ENCODE data around the gene HLA-DOA. TPM values are rescaled to one million over a fixed set of nuclear protein-coding genes. Genes with fewer than 3 reads are reported as not detected.

Gene HLA-DOA
- total RNA-seq, 3 donors from 2014 or later: 2.1 to 5.7 (median 3.3) TPM

- Histone ChIP-seq H3K36me3 (no peaks in the 10 kb centered on the region), H3K4me1 (no peaks in the 10 kb centered on the region), H3K4me3 (no peak overlapping the region), H3K27me3 (peaks cover 0 to 5% of the 10 kb centered on the region in 2 donors), H3K27ac (no peak overlapping the region), H3K9me3 (no peaks in the 10 kb centered on the region)
- intact Hi-C loops (cut with DNase I; ENCODE audit: low total_unique reads): no loop called here
- no peak for DNase-seq (ENCODE audit: low spot score in 2 of 2)
- TF ChIP-seq POLR2AphosphoS5 (IDR thresholded peaks at IDR 0.05) (no peak), POLR2A (IDR thresholded peaks at IDR 0.05) (no peak), CTCF (IDR thresholded peaks at IDR 0.05) (no peak)
Measured at GRCh38 chr6:33050014-33050810, 40.8 kb upstream of the HLA-DOA start.

GRCh38 chr6:33049323-33050013 lies 40.1 kb upstream of the HLA-DOA start:
- intact Hi-C loops (cut with DNase I; ENCODE audit: low total_unique reads): no loop called here
- Histone ChIP-seq H3K4me3 (no peak overlapping the region), H3K4me1 (no peaks in the 10 kb centered on the region), H3K9me3 (no peaks in the 10 kb centered on the region), H3K27ac (no peak overlapping the region), H3K36me3 (no peaks in the 10 kb centered on the region), H3K27me3 (peaks cover 0 to 5% of the 10 kb centered on the region in 2 donors)
- no peak for DNase-seq (ENCODE audit: low spot score in 2 of 2)
- TF ChIP-seq POLR2AphosphoS5 (IDR thresholded peaks at IDR 0.05) (no peak), POLR2A (IDR thresholded peaks at IDR 0.05) (no peak), CTCF (IDR thresholded peaks at IDR 0.05) (no peak)

- intact Hi-C loops (cut with DNase I; ENCODE audit: low total_unique reads): no loop called here
- H3K36me3 ChIP-seq: no peaks in the 10 kb centered on the region
- H3K27me3 ChIP-seq: no peaks in the 10 kb centered on the region
- no peak for DNase-seq (ENCODE audit: low spot score in 2 of 2)
- no peak overlapping the region for H3K4me3 ChIP-seq
- H3K9me3 ChIP-seq: no peaks in the 10 kb centered on the region
- TF ChIP-seq POLR2A (IDR thresholded peaks at IDR 0.05) (no peak), POLR2AphosphoS5 (IDR thresholded peaks at IDR 0.05) (no peak), CTCF (IDR thresholded peaks at IDR 0.05) (no peak)
- no peaks in the 10 kb centered on the region for H3K4me1 ChIP-seq
- H3K27ac ChIP-seq: no peak overlapping the region
Measured at GRCh38 chr6:33040157-33040556, 30.8 kb upstream of the HLA-DOA start.

GRCh38 chr6:33036535-33036934 lies 27.1 kb upstream of the HLA-DOA start:
- H3K4me3 ChIP-seq: no peak overlapping the region
- no peaks in the 10 kb centered on the region for H3K9me3 ChIP-seq
- no peaks in the 10 kb centered on the region for H3K27me3 ChIP-seq
- H3K36me3 ChIP-seq: no peaks in the 10 kb centered on the region
- intact Hi-C loops (cut with DNase I; ENCODE audit: low total_unique reads): no loop called here
- H3K4me1 ChIP-seq: no peaks in the 10 kb centered on the region
- no peak for DNase-seq (ENCODE audit: low spot score in 2 of 2)
- TF ChIP-seq POLR2AphosphoS5 (IDR thresholded peaks at IDR 0.05) (no peak), POLR2A (IDR thresholded peaks at IDR 0.05) (no peak), CTCF (IDR thresholded peaks at IDR 0.05) (no peak)
- H3K27ac ChIP-seq: no peak overlapping the region

GRCh38 chr6:33034554-33034953 lies 25.2 kb upstream of the HLA-DOA start:
- no peaks in the 10 kb centered on the region for H3K36me3 ChIP-seq
- TF ChIP-seq POLR2A (IDR thresholded peaks at IDR 0.05) (no peak), POLR2AphosphoS5 (IDR thresholded peaks at IDR 0.05) (no peak), CTCF (IDR thresholded peaks at IDR 0.05) (no peak)
- no peak overlapping the region for H3K4me3 ChIP-seq
- H3K27ac ChIP-seq: no peak overlapping the region
- H3K27me3 ChIP-seq: no peaks in the 10 kb centered on the region
- DNase-seq (ENCODE audit: low spot score in 2 of 2): no peak
- H3K9me3 ChIP-seq: no peaks in the 10 kb centered on the region
- intact Hi-C loops (cut with DNase I; ENCODE audit: low total_unique reads): no loop called here
- H3K4me1 ChIP-seq: no peaks in the 10 kb centered on the region
